ENCODE data around the gene CELSR2. TPM values are rescaled to one million over a fixed set of nuclear protein-coding genes. Genes with fewer than 3 reads are reported as not detected.
"Not testable (repeated sequence)": the region's sequence is repeated elsewhere in the genome, so short reads cannot be mapped to it uniquely, and the experiment has no call there.

CELSR2 gene
- total RNA-seq = 22.4 TPM

- no peak for DNase-seq
Measured at GRCh38 chr1:109248797-109249629, at the start of gene CELSR2. CELSR2 (plus strand) TSS chr1:109249539; CDS start chr1:109250080, 541 bp downstream.

- no peak for DNase-seq
Measured at GRCh38 chr1:109199710-109200109, 49.6 kb upstream of the CELSR2 start.

GRCh38 chr1:109201123-109201703 lies 48.1 kb upstream of the CELSR2 start:
- no peak for DNase-seq

GRCh38 chr1:109204484-109204883 lies 44.9 kb upstream of the CELSR2 start:
- no peak for DNase-seq

GRCh38 chr1:109206339-109206738 lies 43.0 kb upstream of the CELSR2 start:
- no peak for DNase-seq

GRCh38 chr1:109207467-109208103 lies 41.8 kb upstream of the CELSR2 start:
- DNase-seq = no peak

GRCh38 chr1:109208394-109208793 lies 40.9 kb upstream of the CELSR2 start:
- no peak for DNase-seq

- DNase-seq = no peak
Measured at GRCh38 chr1:109208836-109209463, 40.4 kb upstream of the CELSR2 start.

GRCh38 chr1:109210058-109210457 lies 39.3 kb upstream of the CELSR2 start:
- DNase-seq = no peak

GRCh38 chr1:109213345-109213823 lies 36.0 kb upstream of the CELSR2 start:
- no peak for DNase-seq

- DNase-seq = peak; percentile 84
Measured at GRCh38 chr1:109213824-109214693, 35.3 kb upstream of the CELSR2 start, which contains the start of gene SARS1. SARS1 (plus strand) TSS chr1:109213918; CDS start chr1:109213993, 75 bp downstream.

GRCh38 chr1:109214695-109215623 lies 34.4 kb upstream of the CELSR2 start:
- DNase-seq = peak; percentile 63

- no peak for DNase-seq
Measured at GRCh38 chr1:109216662-109217061, 32.7 kb upstream of the CELSR2 start.

- no peak for DNase-seq
Measured at GRCh38 chr1:109218516-109218915, 30.8 kb upstream of the CELSR2 start.

- not testable (repeated sequence) for DNase-seq
Measured at GRCh38 chr1:109221201-109221600, 28.1 kb upstream of the CELSR2 start.

GRCh38 chr1:109225308-109225707 lies 24.0 kb upstream of the CELSR2 start:
- DNase-seq = no peak

GRCh38 chr1:109225711-109226445 lies 23.5 kb upstream of the CELSR2 start:
- no peak for DNase-seq

GRCh38 chr1:109228167-109228566 lies 21.2 kb upstream of the CELSR2 start:
- no peak for DNase-seq

GRCh38 chr1:109229531-109230127 lies 19.7 kb upstream of the CELSR2 start:
- no peak for DNase-seq
